NCI-H82 treated with DMSO at 0.1 percent for 48 hours (cell line): ENCODE data around the gene CIC.
A peak's percentile ranks its signal among the peaks of the same experiment; 100 is the strongest.

Experiments
- DNase-seq: peaks from one replicate; lab custom pipeline; 2025; ENCODE audit not compliant: unreplicated experiment; lab: John Stamatoyannopoulos, UW

Gene CIC

DNA sequence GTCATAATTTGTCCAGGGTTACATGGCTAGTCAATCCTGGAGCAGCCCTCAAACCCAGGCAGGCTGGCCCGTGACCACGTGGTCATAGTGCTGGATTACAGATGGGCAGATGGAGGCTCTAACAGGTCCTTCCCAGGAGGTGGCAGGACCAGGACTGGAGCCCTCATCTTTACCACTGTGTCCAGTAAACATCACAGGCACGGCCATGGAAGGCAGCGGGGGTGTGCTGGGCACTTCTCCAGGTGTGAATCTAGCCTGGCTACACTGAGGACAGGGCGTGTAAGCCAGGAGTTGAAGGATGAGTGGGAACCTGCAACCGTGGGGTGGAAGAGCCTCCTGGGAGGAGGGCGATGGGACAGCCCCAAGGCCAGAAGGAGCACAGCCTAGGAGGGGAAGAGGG lies 6.1 kb downstream of the CIC start:
- DNase-seq = peak; percentile 13

DNA sequence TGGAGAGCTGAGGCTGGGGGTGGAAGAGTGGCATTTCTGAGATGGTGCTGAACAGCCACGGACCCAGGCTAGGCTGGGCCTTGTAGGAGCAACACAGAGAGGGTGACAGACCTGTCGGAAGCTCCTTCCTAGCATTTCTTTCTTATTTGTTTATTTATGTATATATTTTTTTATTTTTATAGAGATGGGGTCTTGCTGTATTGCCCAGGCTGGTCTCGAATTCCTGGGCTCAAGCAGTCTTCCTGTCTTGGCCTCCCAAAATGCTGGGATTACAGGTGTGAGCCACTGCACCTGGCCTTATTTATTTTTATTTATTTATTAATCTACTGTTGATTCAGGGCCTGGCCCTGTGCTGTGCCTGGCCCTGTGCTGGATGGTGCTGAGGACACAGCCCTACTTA lies 6.5 kb downstream of the CIC start:
- no peak for DNase-seq

GRCh38 chr19:42276284-42276683 lies 7.2 kb downstream of the CIC start:
- no peak for DNase-seq

DNA sequence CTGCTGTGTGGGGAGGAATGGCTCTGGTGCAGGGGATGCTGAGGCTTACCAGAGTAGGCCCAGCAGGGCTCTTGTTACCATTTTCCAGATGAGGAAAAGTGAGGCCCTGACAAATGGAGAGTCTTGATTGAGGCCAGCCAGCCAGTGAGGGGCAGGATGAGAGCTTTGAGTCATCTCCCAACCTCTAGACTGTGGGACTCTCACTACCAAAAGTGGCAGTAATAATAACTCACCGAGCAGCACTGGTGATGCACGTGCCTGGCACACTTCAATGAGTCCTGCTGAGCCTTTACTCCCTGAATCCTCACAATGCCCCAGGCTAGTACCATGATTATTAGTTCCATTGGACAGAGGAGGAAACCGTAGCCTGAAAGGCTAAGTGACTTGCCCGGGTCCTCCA lies 7.8 kb downstream of the CIC start:
- no peak for DNase-seq

GRCh38 chr19:42277821-42278451 lies 8.9 kb downstream of the CIC start:
- no peak for DNase-seq

- no peak for DNase-seq
Measured at GRCh38 chr19:42278452-42279154, 9.6 kb downstream of the CIC start.

GRCh38 chr19:42279155-42279901 lies 10.3 kb downstream of the CIC start:
- no peak for DNase-seq

GRCh38 chr19:42279902-42280814 lies 11.1 kb downstream of the CIC start:
- DNase-seq = peak; percentile 85

DNA sequence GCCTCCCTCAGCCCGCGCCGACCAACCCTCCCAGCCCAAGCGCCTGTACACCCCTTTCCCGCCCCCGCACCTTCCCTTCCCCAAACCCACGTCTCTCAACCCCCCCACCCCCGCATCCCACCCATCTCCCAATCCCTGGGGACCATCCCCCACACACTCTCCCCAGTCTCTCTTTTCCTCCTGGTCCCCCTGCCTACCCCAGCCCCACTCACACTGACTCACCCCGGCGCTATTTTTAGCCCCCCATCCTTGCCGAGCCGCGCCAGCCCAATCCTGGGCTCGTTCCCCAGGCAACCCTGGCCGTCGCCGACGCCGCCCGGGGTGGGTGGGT lies 11.7 kb downstream of the CIC start:
- no peak for DNase-seq

- no peak for DNase-seq
Measured at GRCh38 chr19:42281146-42281826, 12.2 kb downstream of the CIC start.

GRCh38 chr19:42281827-42282762 lies 13.0 kb downstream of the CIC start:
- DNase-seq = no peak

- no peak for DNase-seq
Measured at GRCh38 chr19:42282819-42283187, 13.8 kb downstream of the CIC start.

DNA sequence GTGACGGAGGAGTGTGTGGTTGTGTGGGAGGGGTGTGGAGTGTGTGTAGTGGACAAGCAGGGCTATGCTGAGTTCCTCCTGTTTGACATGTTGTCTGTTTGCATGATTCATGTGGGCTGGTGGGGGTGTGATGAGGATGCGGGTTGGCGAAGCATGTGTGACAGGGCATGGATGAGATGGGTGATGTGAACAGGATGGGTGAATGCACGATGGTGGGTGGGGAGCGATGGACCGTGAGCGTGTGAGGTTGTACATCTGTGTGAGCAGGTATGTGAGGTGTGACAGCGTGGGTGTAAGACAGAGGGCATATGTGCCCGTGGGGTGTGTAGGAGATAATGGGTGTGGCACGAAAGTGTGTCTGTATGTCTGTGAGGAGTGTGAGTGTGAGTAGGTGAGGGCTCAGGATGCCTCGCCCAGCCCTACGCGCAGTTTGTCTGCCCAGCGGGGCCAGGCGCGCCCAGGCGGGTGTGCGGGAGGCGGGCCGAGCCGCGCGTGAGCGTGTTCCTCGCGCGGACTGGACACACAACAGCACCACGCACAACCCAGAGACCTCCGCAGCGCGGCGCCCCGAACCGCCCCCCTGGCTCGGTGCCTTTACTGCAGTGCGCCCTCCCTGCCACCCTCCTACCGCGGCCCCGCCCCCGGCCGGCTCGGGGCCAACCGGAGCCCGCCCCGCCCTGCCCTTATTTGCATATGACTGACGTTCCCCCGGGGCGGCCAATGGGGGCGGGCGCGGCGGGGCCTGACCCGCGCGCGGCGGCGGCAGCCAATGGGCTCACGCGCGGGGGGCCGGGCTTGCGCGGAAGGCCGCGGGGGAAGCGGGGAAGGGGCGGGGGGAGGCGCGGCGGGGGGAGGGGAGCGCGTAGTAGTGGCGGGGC lies 14.4 kb downstream of the CIC start:
- DNase-seq = peak; percentile 76

GRCh38 chr19:42284066-42284501 lies 15.0 kb downstream of the CIC start:
- peak; percentile 46 for DNase-seq

DNA sequence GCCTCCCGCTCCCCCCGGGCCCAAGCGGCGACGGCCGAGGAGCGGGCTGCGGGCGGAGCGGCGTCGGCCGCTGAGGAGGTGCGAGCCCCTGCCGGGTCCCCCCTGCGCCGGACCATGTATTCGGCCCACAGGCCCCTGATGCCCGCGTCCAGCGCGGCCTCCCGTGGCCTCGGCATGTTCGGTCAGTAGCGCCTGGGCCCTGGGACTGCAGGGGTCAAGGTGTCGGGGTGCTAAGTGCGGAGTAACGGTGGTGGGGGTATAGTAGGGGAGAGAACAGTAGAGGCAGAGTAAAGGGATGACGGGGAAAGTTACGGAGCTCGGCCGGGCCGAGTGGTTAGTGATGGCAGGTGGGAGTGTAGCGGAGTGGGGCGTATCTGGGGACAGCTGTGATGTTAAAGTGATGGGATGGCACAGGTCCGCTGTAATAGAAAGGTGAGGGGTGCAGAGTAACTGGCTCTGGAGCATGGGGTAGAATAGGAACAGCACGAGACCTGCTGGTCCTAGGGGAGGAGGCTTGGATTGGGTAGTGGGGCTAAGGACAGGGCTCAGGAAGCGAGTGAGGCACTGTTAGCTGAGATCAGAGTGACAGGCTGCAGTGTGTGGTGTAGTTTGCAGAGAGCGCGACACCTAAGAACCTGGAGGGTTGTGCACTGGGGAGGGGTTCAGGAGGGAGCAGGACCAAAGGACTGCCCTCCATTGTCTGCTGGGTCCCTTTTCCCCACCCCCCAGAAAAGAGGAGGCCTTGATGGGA lies 15.7 kb downstream of the CIC start:
- DNase-seq = no peak

DNA sequence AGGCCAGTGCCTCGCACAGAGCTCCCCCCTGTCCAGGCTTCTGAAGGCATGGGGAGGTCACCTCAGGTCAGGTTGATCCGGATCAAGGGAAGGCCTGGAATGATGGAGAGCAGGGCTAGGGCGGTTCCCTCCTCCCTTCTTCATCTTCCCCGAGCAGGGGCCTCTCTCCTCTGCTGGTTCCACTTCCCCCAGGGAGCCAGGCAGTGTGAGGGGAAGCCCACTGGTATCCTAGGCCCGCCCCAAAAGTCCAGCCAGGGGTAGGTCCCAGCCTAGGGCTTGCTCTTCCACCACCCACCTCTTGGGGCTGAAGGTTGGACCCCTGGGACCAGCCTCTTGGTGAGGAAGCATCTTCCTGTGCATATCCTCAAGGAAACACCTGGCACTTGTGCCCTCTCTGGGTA lies 16.5 kb downstream of the CIC start:
- DNase-seq = no peak

DNA sequence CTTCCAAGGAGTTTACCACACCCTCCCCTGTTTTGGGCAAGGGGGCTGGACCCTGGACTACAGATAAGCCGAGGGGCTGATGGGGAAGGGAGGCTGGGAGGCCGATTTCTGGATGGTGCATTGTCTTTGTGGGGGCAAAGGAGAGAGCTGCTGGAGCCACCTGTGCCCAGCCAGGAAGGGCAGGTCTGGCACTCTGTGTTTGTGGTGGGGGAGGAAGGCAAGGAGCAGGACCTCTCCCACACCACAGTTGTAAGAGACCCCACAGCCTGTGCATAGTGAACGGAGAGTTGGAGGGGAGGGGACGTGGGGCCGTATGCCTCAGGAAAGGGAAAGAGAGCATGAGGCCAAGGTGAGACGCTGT lies 16.9 kb downstream of the CIC start:
- no peak for DNase-seq
